NCI-H2227 (cell line): ENCODE data around the gene CEP63.

Experiments
- DNase-seq: peaks from one replicate; lab custom pipeline; 2025; ENCODE audit not compliant: unreplicated experiment; lab: John Stamatoyannopoulos, UW

The CEP63 gene

DNA sequence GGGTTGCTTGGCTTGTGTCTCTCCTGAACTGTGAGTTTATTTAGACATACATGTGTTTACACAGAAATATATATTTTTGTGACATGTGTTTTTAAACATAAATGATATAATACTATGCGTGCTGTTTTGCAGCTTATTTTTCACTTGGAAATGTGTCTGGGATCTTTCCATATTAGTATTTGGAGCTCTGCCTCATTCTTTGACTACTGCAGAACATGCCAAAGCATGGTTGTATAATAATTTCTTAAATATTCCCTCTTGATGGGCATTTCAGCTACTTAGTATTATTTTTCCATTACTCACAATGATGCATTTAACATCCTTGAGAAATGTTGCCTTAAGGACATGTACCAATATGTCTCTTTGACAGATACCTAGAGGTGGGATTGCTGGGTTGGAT, 19.5 kb upstream of the CEP63 start:
- DNase-seq: no peak

DNA sequence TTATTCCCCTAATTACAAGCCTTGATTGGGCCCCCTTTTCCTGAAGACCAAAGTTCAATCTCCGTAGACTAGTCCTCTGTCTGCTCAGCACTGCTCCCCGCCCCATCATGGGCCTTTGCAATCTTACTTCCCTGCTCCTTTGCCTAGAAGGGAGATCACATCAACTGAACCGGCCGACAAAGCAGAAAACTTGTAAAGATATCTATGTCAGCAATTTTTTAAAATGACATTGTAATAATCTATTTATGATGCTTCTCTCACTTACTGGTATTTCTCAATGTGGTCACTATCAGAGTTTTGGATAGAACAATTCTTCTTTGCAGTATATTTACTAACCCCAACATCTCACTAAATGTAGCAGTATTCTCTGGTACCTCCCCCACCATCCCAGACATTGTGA, 17.3 kb upstream of the CEP63 start:
- no peak for DNase-seq

DNA sequence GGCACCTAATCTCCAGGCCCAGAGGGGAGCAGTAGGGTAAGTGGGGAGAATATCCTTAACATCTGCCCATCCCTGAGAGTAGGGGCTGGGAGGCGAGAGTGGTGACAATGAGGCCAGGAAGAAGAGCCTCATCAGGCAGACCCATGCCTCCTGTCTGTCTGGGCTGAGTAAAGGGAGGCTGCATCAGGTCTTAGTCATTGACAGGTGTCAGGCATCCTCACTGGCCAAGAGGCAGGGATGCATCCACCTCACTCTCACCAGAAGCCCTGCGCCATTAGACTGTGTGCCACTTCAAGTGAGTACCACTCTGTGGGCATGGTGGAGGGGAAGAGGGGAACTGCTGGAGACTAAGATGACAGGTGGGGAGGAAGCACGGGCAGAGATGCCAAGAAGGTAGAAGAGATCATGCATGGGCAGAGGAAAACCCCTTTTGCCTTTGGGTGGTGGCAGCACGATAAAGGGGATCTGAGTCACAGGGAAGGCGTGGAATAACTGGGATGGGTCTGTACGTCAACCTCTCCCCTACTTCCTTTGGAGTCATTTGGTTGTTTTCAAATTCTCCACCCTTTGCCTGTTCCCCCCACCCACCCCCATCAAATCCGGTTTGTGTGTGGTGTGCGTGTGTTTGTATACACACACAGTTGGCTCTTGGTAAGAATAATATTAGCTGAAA, 14.2 kb upstream of the CEP63 start:
- DNase-seq: no peak

DNA sequence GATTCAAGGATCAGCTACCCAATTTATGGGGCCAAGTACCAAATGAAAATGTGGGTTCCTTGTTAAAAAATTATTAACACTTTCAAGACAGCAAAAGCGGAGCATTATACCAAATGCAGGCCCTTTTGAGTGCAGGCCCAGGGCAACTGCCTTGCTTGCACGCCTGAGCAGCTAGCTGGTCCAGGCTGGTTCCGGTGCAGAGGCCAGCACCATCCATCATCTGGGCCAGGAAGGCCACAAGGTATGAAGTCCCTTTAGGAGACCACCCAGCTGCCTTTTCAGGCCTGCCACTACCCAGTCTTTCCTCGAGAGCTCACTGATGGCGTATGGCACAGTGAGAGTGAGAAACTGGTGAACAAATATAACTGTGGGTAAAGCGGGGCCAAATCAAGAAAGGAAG, 13.0 kb upstream of the CEP63 start:
- DNase-seq: no peak

DNA sequence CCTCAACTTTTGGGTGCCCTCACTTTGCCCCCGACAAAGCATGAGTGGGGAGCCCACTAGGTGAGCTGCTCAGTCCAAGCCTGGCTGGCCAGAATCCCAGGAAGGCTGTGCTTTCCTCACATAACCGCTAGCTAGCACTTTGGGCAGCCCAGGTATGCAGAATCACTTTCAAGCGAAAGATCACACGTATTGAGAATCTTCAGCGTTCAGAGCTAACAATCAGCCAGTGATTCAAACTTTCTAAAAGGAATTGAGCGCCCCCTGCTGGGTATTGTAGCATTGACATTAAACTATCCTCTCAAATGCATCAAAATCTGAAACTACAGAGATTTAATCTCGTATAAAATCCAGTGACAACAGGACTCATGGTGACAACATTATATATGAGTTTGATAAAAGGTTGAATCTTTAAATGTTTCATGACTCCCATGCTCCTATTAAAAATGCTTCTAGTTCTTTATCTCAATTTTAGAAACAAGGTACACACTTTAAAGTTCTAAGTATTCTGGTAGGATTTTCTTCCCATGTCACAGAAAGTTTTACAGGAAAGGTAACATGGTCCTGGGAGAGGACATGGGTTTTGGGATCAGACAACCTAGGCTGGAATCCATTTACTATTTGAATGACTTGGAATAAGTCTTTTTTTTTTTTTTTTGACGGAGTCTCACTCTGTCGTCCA, 11.8 kb upstream of the CEP63 start:
- DNase-seq: peak; percentile 82

DNA sequence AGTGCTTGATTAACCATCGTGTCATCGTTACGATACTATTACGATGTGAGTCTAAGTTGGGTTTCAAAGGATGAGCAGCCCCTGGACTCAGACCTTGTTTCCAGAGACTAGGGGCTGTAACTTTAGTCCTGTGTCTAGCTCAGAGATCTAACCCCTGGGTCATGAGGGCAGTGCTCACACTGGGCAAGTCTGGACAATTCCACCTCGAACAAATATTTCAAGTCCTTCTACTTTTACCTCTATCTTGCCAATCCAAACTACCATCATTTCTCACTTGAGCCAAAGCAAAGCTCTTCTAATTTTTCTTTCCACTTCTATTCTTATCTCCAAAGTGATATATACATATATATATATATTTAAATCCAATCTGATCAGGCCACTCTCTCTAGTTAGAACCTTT, 10.9 kb upstream of the CEP63 start:
- DNase-seq: no peak

DNA sequence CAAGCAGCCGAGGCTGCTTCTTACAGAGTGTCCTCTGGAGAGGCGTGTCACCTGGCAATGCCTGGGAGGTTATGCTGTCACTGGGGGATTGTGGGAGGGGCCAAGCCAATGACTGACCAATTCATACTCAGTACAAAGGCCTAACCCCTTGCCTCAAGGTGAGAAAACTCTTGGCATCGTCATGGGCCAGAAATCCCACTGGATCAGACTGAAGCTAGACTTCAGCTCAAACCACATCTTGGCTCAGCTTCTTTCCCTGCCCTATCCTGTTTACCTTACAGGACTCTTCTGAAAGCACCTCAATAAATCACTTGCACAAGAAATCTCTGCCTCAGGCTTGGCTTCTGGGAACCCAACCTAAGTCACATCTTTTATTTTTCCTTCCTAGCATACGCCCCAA, 9.6 kb upstream of the CEP63 start:
- no peak for DNase-seq

DNA sequence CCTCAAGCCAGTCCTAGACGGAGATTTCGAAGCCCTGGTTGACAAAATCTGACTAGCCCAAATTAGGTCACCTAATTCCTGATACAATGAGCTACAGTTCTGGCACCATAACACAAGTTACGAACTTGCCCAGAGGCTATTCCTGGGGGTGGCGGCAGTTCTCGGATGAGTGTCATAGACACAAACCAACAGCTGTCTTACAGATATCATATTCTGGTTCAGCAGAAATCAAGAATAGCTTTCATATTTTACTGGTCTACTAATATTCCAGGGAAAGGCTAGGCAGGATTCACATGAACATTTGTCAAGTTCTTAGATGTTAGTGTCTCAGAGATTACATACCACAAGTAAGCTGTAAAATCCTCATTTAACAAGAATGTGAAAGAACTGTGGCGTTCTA, 8.9 kb upstream of the CEP63 start:
- no peak for DNase-seq

DNA sequence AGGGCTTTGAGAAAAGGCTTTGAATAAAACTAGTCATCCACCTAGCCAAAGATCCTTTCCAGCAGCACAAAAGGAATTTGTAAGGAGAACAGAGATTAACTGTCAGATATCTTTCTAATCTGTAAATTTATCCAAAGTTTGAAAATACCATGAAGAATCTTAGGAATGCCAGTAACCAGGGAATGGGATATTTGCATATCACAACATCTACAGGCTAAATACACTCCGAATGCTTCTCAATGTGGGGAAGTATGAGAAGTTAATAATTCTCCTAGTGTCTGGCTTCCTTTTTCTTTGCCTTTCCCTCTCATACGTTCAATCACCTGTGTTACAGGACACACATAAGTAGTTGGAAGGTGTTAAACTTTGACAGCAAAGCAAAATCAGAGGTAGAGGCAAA, 7.9 kb upstream of the CEP63 start:
- DNase-seq: no peak

DNA sequence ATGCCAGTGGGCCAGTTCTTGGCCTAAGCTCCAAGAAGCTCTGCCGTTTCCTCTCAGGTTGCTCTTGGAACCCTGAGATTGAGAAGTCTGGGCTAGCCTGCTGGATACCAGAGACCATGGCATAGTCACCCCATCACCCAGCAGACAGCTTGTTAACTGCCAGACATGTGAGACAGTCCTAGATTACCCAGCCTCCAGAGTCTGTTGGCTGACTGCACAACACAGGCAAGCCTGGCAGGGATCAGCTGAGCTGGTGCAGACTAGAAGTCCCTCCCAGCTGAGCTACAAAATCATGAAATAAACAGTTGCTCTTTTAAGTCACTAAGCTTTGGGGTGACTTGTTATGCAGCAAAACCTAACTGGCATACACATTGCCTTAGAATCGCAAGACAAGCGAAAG, 5.3 kb upstream of the CEP63 start:
- no peak for DNase-seq

DNA sequence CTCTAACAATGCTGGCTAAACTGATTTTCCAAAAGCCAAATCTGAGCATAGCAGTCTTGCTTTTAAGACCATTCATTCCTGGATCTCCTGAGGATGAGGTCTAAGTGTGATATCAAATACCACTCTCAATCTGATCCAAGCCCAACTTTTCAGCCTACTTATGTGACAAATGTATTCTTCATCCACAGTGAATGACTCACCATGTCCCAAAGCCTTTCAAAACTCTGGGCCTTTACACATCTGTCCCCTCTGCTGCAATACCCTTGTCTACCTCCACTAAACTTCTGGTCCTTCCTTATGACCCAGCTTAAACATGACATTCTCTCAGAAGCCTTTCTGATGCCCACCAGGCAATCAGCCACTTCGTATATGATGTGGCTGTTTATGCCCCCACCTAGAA, 4.7 kb upstream of the CEP63 start:
- DNase-seq: no peak

DNA sequence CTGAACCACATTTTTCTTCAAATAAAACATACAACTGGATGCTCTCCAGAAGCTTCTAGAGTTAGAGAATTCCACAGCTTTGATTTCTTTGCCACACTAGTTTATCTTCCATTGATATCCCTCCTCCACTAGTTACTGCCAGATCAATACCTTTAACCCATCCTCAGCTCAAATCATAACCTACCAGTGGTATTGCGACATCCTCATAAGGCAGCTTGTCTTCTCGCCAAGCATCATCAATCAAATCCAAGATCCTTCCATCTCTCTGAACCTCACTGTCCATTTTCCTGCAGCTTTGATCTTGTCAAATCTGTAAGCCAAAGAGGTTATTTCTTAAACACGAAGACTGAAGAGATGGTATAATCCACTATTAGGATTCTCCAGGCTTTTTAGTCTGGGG, 3.2 kb upstream of the CEP63 start:
- DNase-seq: no peak

DNA sequence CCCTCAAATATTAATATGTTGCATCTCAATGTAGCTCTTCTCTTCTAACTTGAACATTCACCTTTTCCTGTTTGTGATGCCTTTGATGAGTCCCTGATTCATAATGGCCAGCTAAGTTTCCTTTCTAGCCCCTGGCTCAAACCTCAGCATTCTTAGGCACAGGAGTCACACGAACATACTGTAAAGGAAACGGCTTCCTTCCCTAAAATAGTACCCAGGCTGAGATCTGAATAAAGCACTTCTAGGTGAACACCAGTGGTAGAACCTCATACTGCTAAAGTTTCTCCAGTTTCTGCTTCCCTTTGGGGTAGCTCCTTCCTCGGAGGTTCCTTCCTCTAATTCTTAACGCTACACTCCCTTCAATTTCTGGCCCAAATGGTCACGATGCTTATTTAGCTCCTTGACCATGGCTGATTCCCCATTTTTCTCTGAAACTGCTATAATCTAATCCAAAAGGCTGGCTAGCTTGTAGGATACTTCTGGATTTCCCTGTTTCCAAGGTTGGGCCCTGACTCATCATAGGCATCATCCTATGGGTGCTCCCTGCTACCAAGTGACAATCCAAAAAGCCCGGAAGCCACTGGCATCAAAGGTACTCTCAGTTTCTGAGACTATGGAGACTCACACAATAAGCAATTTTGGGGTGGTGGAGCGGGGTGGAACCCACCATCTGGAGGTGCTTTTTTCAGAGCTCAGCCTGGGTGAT, 2.5 kb upstream of the CEP63 start:
- DNase-seq: no peak

DNA sequence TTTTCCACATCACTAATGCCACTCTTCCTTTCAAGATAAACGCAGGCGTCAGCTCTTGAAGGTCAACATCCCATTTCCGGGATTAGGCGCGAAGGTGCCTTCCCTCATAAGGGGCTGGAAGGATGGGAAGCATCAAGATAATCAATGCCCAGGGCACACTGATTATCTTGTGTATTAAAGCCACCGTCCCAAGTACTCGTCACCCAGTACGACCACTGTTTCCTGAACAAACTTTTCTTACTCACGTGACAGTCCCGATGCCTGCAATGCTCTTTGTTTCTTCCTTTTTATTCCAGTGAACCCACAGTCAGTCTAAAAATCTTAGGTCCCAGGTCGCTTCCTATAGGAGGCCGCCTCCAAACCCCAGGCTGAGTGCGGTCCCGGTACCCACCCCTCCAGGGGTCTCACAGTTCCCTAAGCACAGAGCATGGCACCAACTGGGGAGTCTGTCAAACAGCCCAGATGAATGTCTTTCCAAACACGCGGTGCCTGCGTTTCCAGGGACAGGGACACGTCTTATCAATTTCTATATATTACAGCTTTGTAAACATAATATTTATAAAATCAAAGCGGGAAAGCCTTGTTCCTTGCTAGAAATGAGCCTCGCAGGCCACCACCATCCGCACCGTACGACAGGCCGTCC, 661 bp upstream of the CEP63 start:
- DNase-seq: peak; percentile 36

DNA sequence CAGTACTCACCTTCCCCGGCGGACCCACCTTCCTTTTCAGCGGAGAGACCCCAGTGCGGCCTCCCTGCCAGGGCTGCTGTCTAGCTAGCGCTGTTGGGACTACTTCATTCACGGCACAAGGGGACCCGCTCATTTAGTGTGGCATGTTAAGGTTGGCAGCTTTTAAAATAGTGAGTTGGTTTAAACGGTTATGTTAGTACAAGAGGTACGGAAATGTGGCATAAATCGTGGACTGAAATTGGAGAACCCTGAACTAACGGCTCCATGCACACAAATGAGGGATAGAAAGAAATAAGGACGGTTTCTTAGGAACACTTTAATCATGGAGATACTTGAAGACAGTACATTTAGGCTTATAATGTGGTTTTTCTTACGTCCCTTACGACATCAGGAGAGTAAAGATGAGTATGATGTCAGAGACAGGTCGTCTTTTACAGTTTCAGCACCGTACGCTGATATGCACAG, 752 bp downstream of the CEP63 start:
- peak; percentile 50 for DNase-seq

DNA sequence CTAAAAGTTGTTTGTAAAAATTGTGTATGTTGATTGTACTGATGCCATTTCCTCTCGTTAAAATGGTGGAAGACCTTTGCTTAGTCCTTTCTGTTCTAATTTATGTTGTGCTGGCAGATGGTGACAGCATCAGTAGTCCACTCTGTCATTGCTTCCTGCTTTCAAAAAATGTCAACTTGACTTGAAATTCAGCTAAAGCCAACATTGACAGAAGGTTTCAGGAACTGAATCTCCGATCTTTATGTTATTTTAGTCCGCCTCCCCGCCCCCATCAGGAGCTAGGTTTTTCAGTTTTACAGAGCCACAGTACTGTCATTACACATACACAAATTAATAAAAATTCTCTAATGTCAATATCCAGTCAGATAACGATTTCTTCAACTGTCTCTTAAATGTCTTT, 1.5 kb downstream of the CEP63 start:
- no peak for DNase-seq

DNA sequence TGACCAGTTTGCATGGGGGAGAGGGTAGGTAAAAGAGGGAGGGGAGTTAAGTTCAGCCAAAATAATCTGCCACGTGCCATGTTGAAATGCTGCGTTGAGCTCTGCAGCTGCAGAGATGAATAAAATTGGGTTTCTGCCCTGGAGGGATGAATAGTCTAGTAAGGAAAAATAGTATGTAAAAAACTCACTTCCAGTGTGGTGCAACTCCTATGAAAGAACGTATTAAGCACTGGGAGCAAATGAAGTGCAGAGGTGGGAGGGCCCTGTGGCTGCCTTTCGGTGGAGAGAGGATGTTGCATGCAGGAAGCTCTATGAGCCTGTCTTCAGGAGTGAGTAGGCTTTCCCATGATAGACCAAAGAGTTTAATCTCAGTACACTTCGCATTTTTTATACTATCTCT, 8.6 kb downstream of the CEP63 start:
- DNase-seq: no peak

DNA sequence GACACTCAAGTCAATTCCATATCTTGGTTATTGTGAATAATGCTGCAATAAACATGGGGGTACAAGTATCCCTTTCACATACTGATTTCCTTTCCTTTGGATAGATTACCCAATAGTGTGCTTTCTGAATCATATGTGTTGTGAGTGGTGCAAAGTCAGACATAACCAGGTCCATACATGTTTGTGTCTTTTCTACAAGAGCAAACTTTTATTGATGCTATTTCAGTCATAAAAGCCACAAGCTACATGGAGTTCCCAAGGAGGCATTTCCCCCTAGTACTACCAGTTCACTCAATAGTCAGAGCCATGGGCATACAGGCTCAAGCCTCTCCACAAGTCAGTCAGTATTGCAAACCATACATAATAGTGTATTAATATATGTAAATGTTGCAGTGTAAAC, 10.1 kb downstream of the CEP63 start:
- no peak for DNase-seq

DNA sequence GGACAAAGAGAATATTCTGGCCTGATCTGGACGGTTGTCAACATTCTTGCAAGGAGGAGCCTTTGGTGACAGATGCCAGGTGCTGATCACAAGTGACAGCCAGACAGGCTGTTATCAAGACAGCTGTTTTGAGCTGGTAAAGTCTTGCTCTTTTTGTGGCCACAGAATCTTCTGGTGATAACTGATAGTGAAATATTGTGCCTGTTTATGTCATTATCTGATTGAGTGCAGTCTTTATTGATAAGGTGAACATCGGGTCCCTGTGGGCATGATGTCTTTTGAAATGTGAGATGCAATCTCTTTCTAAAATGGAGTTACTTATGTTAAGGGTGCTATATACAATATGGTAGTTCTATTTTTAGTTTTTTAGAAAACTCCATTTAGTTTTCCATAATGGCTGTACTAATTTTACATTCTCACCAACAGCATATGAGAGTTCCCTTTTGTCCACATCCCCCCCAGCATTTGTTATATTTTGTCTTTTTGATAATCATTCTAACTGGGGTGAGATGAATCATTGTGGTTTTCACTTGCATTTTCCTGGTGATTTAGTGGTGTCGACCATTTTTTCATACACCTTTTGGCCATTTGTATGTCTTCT, 10.7 kb downstream of the CEP63 start:
- DNase-seq: no peak

DNA sequence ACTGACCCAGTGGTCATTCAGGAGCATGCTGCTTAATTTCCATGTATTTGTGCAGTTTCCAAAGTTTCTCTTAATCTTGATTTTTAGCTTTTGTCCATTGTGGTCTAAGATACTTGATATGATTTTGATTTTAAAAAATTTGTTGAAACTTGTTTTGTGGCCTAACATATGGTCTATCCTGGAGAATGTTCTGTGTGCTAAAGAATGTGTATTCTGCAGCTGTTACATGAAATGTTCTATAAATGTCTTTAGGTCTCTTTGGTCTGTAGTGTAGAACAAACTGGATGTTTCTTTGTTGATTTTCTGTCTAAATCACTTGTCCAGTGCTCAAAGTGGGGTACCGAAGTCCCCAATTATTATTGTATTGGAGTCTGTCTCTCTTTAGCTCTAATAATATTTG, 17.4 kb downstream of the CEP63 start:
- DNase-seq: no peak

DNA sequence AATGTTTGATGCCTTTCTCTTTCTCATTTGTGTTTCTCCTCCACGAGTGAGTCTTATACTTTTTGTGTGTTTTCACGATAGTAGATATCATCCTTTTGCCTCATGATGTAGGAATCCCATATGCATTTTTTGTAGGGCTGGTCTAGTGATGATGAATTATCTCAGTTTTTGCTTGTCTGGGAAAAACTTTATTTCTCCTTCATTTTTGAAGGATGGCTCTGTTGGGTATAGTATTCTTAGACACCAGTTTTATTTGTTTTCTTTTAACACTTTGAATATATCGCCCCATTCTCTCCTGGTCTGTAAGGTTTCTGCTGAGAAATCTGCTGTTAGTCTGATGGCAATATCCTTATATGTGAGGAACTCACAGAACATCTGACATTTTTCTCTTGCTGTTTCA, 18.3 kb downstream of the CEP63 start:
- DNase-seq: no peak

DNA sequence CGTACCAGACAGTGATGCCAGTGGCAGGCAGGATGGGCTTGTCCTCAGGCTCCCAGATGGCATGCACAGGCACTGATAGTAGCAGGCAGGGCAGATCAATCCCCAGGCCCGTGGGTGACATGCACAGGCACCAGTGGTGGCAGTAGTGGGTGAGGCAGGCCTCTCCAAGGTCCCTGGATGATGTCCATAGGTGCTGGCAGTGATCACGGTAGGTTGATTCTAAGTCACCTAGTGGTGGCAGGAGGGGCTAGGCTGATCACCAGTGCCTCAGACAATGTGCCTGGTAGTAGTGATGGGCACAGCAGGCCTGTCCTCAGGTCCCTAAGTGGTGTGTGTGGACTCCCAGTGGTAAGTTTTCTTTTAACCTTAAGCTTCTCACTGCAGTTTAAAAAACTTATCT, 19.6 kb downstream of the CEP63 start:
- DNase-seq: no peak
